Mesendoderm (in vitro differentiated cells): ENCODE results near the gene SKAP1.
A peak's percentile ranks its signal among the peaks of the same experiment; 100 is the strongest.

Source experiments
- DNase-seq: peaks from one replicate; pipeline ENCODE4 v3.0.0; 2013
- H2AK5ac ChIP-seq: 2 replicates; pipeline ENCODE4 v1.6.1; 2013; ENCODE audit warnings: low read length, inconsistent platforms
- H2BK120ac ChIP-seq: 2 replicates; pipeline ENCODE4 v1.6.1; 2013; ENCODE audit warnings: low read depth, mild to moderate bottlenecking, low read length, moderate library complexity, mixed read lengths
- H2BK15ac ChIP-seq: replicated peaks from 2 replicates; pipeline ENCODE4 v1.6.1; 2013; ENCODE audit warnings: low read depth, mild to moderate bottlenecking, moderate library complexity
- H2BK5ac ChIP-seq: 2 replicates; pipeline ENCODE4 v1.6.1; 2013; ENCODE audit warnings: low read length, inconsistent platforms
- H3K18ac ChIP-seq: 2 replicates; pipeline ENCODE4 v1.6.1; 2013; ENCODE audit warnings: mild to moderate bottlenecking, low read length, mixed read lengths
- H3K23ac ChIP-seq: one replicate; pipeline ENCODE4 v1.6.1; 2013; ENCODE audit warnings: low read length
- H3K27ac ChIP-seq: 2 replicates; pipeline ENCODE4 v1.5.1; 2013; ENCODE audit warnings: low read depth, mild to moderate bottlenecking, inconsistent platforms, low read length, moderate library complexity
- H3K27me3 ChIP-seq: 2 replicates; pipeline ENCODE4 v1.6.1; 2013; ENCODE audit warnings: low read length, control low read depth, mild to moderate bottlenecking, inconsistent platforms; ENCODE audit not compliant: insufficient read depth, poor library complexity
- H3K36me3 ChIP-seq: 2 replicates; pipeline ENCODE4 v1.6.1; 2013; ENCODE audit warnings: low read length, inconsistent platforms; ENCODE audit not compliant: control insufficient read depth, insufficient read depth
- H3K4ac ChIP-seq: one replicate; pipeline ENCODE4 v1.6.1; 2013; ENCODE audit warnings: low read depth, mild to moderate bottlenecking, low read length, moderate library complexity
- H3K4me1 ChIP-seq: 2 replicates; pipeline ENCODE4 v1.6.1; 2013; ENCODE audit warnings: low read depth, low read length, inconsistent platforms; ENCODE audit not compliant: control insufficient read depth
- H3K4me2 ChIP-seq: 2 replicates; pipeline ENCODE4 v1.6.1; 2013; ENCODE audit warnings: low read length
- H3K4me3 ChIP-seq: 2 replicates; pipeline ENCODE4 v1.5.1; 2013; ENCODE audit warnings: mild to moderate bottlenecking, low read length
- H3K56ac ChIP-seq: one replicate; pipeline ENCODE4 v1.6.1; 2013; ENCODE audit warnings: low read length
- H3K79me1 ChIP-seq: 2 replicates; pipeline ENCODE4 v1.6.1; 2013; ENCODE audit warnings: low read length, inconsistent platforms
- H3K79me2 ChIP-seq: 2 replicates; pipeline ENCODE4 v1.6.1; 2013; ENCODE audit warnings: mild to moderate bottlenecking, low read length; ENCODE audit not compliant: control insufficient read depth, insufficient read depth
- H3K9ac ChIP-seq: 2 replicates; pipeline ENCODE4 v1.6.1; 2013; ENCODE audit warnings: low read length, inconsistent platforms
- H4K5ac ChIP-seq: one replicate; pipeline ENCODE4 v1.6.1; 2013; ENCODE audit warnings: low read length
- H4K8ac ChIP-seq: one replicate; pipeline ENCODE4 v1.6.1; 2013; ENCODE audit warnings: low read depth, mild to moderate bottlenecking, control low read depth, low read length, moderate library complexity
- WGBS: extraction: QIAGEN DNeasy Blood & Tissue Kit; methylation state at CpG from one replicate; pipeline ENCODE4 v1.1.7; 2013; ENCODE audit warnings: low lambda C conversion rate, missing lambda C conversion rate; ENCODE audit not compliant: insufficient coverage; ENCODE audit errors: extremely low coverage; 5-methylcytosine and 5-hydroxymethylcytosine counted together

Gene SKAP1

GRCh38 chr17:48439110-48439850, 9.3 kb upstream of the SKAP1 start:
- H2BK120ac ChIP-seq = no peak overlapping the region
- H3K18ac ChIP-seq = no peak overlapping the region
- no peak overlapping the region for H2AK5ac ChIP-seq
- H3K9ac ChIP-seq = no peak overlapping the region
- no peak overlapping the region for H4K5ac ChIP-seq
- H3K79me2 ChIP-seq = no peaks in the 10 kb centered on the region
- no peak overlapping the region for H3K27ac ChIP-seq
- H2BK5ac ChIP-seq = no peak overlapping the region
- no peaks in the 10 kb centered on the region for H3K27me3 ChIP-seq
- no peaks in the 10 kb centered on the region for H3K79me1 ChIP-seq
- no peak for DNase-seq
- no peak overlapping the region for H3K23ac ChIP-seq
- H3K4me2 ChIP-seq = no peak overlapping the region
- H2BK15ac ChIP-seq = no peak overlapping the region
- H3K4me3 ChIP-seq = no peak overlapping the region
- H4K8ac ChIP-seq = no peak overlapping the region
- no peaks in the 10 kb centered on the region for H3K36me3 ChIP-seq
- H3K4ac ChIP-seq = no peak overlapping the region
- WGBS = no CpG with 5 or more reads among the region's 3 CpGs
- no peaks in the 10 kb centered on the region for H3K4me1 ChIP-seq
- H3K56ac ChIP-seq = no peak overlapping the region

DNA sequence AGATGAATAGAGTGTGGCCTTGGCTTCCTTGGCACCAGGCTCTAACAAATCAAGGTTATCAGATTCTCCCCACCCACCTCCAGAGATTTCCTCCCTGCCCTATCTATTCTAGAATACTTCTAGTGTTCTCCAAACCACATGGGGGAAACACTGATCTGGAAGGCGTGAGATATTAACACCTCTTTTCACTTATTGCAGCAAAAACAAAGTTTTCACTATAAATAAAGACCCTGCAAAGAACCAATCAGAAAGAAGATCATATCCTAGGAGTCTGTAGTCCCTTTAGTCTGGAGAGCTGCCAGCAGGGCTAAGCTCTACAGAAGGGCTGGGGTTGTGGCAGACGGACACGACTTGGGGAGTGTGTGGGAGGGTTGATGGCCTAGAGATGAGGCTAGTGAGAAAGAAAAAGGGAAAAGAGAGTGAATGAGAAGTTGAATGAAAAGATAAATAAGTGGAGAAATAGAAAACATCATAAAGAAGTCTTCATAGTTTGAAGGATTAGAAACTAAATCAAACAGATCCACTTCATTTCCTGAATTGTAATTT, 8.6 kb upstream of the SKAP1 start:
- Histone ChIP-seq H3K79me2 (no peaks in the 10 kb centered on the region), H3K56ac (no peak overlapping the region), H3K27ac (no peak overlapping the region), H3K27me3 (no peaks in the 10 kb centered on the region), H3K4me2 (no peak overlapping the region), H3K4me1 (peaks cover 2% of the 10 kb centered on the region), H2AK5ac (no peak overlapping the region), H4K8ac (no peak overlapping the region), H3K18ac (no peak overlapping the region), H2BK5ac (no peak overlapping the region), H2BK15ac (no peak overlapping the region), H3K36me3 (no peaks in the 10 kb centered on the region), H2BK120ac (no peak overlapping the region), H3K23ac (no peak overlapping the region), H4K5ac (no peak overlapping the region), H3K4me3 (no peak overlapping the region), H3K79me1 (no peaks in the 10 kb centered on the region), H3K4ac (no peak overlapping the region), H3K9ac (no peak overlapping the region)
- DNase-seq = peak; percentile 46
- WGBS = no CpG with 5 or more reads among the region's 3 CpGs

DNA sequence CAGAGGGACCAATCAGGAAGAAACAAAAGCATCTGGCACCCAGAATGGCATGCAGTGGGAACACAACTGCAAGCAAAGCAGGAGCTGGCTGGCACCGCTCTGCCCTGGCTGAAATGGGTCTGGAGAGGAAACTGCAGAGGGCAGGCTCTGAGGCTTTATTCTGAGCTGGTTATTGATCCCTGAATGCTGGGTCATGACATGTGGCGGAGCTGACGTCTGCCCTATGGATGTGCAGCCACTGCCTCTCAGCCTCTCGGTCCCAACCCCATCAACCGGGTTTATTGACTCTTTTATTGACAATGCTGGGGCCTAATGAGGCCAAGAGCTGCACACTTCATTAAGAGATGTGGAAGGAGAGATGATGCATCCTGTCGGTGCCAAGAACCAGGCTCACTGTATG, 3.9 kb upstream of the SKAP1 start:
- Histone ChIP-seq H3K4me1 (peaks cover 6% of the 10 kb centered on the region), H2BK120ac (no peak overlapping the region), H4K8ac (no peak overlapping the region), H3K4me2 (no peak overlapping the region), H4K5ac (no peak overlapping the region), H3K79me1 (no peaks in the 10 kb centered on the region), H3K27ac (no peak overlapping the region), H2BK5ac (no peak overlapping the region), H3K56ac (no peak overlapping the region), H3K27me3 (peaks cover 9% of the 10 kb centered on the region), H2BK15ac (no peak overlapping the region), H2AK5ac (no peak overlapping the region), H3K9ac (no peak overlapping the region), H3K79me2 (no peaks in the 10 kb centered on the region), H3K4me3 (no peak overlapping the region), H3K36me3 (no peaks in the 10 kb centered on the region), H3K18ac (no peak overlapping the region), H3K4ac (no peak overlapping the region), H3K23ac (no peak overlapping the region)
- no CpG with 5 or more reads among the region's 6 CpGs for WGBS
- no peak for DNase-seq

DNA sequence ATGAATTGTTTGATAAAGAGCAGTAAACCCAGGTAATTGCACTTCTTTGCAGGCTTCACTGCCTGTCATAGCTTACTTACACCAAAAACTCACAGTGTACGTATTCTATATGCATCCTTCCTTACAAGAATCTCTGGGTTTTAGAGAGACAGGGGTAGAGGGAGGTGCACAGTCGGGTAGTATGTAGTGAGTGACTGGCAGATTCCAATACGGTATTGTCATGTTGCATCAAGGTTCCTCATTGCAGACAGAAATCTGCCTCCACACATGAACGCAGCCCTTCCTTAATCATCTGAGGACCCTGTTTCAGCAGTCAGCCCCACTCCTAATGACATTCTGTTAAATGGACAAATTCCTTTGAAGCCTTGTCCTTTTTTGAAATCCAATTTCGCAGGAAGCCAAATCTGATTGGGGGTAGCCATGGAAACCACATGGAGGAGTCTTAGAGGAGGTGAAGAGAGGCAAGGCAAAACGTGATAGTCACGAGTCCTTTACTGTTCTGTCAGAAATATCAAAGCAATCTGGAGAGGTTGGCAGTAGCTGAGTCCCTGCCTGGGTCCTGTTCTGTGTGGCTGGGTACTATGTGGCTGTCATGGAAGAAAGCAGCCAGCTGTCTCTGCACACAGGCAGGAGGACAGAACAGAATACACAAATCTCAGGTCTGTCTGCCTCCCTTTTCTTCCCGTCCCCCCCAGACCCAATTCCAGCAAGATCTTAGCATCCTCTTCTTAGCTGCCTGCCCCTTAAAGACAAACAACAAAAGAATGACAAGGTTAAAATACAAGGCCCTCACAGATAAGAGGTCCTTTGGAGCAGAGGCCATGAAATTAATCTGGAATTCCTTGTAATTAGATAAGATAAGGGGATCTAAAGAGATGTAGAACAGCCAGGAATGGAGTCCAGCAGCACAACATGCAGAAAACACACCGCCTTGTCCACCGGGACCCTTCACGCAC, 3.1 kb upstream of the SKAP1 start:
- Histone ChIP-seq H2BK5ac (no peak overlapping the region), H2BK120ac (no peak overlapping the region), H3K4me3 (no peak overlapping the region), H3K27me3 (peaks cover 9% of the 10 kb centered on the region), H3K4me1 (peaks cover 6% of the 10 kb centered on the region), H2AK5ac (no peak overlapping the region), H4K8ac (no peak overlapping the region), H3K23ac (no peak overlapping the region), H3K4ac (no peak overlapping the region), H3K79me1 (no peaks in the 10 kb centered on the region), H4K5ac (no peak overlapping the region), H3K27ac (no peak overlapping the region), H2BK15ac (no peak overlapping the region), H3K56ac (no peak overlapping the region), H3K79me2 (no peaks in the 10 kb centered on the region), H3K4me2 (no peak overlapping the region), H3K18ac (no peak overlapping the region), H3K9ac (no peak overlapping the region), H3K36me3 (no peaks in the 10 kb centered on the region)
- DNase-seq = peak; percentile 83
- WGBS = no CpG with 5 or more reads among the region's 11 CpGs

DNA sequence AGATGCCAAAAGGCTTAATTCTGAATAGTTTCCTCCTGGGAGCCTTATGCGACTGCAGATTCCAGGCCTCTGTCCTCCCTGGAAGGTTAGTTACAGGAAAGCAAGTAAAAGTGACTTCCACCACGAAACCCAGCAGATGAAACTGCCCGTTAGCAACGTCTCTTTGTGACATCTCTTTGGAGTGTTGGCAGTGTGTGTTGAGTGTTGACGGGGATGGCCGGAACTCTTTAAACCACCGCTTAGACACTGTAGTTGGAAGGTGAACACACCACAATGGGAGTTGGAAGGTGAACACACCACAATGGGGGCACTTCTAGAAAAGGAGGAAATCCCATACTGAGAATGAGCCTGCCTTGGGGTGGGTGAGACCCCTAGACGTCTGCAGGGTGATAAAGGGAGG, 858 bp downstream of the SKAP1 start:
- Histone ChIP-seq H3K27me3 (peaks cover 9% of the 10 kb centered on the region), H4K8ac (no peak overlapping the region), H2BK5ac (no peak overlapping the region), H3K4me1 (peaks cover 6% of the 10 kb centered on the region), H2AK5ac (no peak overlapping the region), H3K4me3 (no peak overlapping the region), H3K79me1 (no peaks in the 10 kb centered on the region), H3K79me2 (no peaks in the 10 kb centered on the region), H3K27ac (no peak overlapping the region), H2BK120ac (no peak overlapping the region), H3K36me3 (no peaks in the 10 kb centered on the region), H3K23ac (no peak overlapping the region), H3K18ac (no peak overlapping the region), H3K4me2 (no peak overlapping the region), H3K56ac (no peak overlapping the region), H4K5ac (no peak overlapping the region), H3K4ac (no peak overlapping the region), H2BK15ac (no peak overlapping the region), H3K9ac (no peak overlapping the region)
- no CpG with 5 or more reads among the region's 8 CpGs for WGBS
- peak; percentile 45 for DNase-seq
